HepG2 (cell line): ENCODE data around the gene ABHD1. TPM values are rescaled to one million over a fixed set of nuclear protein-coding genes. Genes with fewer than 3 reads are reported as not detected.

ENCODE experiments used
- ATAC-seq: fragments of 200-7000 bp; cut with Tn5 transposase; 3 replicates; pipeline ENCODE4 v1.9.1; 2020; ENCODE audit warnings: mild to moderate bottlenecking, moderate library complexity
- BruUV-seq: library from RNA; stranded (reverse); fragments of 400-500 nt; replicated peaks from 2 replicates; lab custom pipeline; 2021; lab: Mats Ljungman, UMichigan
- CTCF ChIA-PET: fragments of 300-600 bp; formaldehyde crosslinking; extraction: SDS; loops from one replicate; lab custom pipeline; 2021; ENCODE audit warnings: low total read pairs, inconsistent platforms, low intra/inter-chr PET ratio; lab: Yijun Ruan, JAX
- POLR2A ChIA-PET: fragments of 350-600 bp; sonication (Branson Sonifier 250); formaldehyde crosslinking; loops from one replicate; lab custom pipeline; 2020; ENCODE audit warnings: antibody characterized with exemption, inconsistent platforms; lab: Yijun Ruan, JAX
- DNase-seq: peaks from one replicate; pipeline ENCODE4 v3.0.0-alpha.2; 2015; ENCODE audit warnings: low spot score
- FAIRE-seq: peaks from 3 replicates; lab custom pipeline; 2011; peaks lifted over from hg19 to GRCh38; lab: Jason Lieb, UNC
- H2AFZ ChIP-seq: one replicate; pipeline ENCODE4 v1.6.1; 2011; ENCODE audit warnings: low read length, inconsistent platforms
- H3K27ac ChIP-seq: fragments of 300-600 bp; 3 replicates; pipeline ENCODE4 v1.8.0; 2011; ENCODE audit warnings: mixed run types, mild to moderate bottlenecking, mixed read lengths, low read length, inconsistent platforms; ENCODE audit not compliant: insufficient read depth; ENCODE audit errors: extremely low read length
- H3K27me3 ChIP-seq, 2 experiments: fragments of 200-600 bp in 1 of 2; 2 replicates in 1 of 2; 3 replicates in 1 of 2; pipeline versions ENCODE4 v1.6.0 to v1.8.0; 2011; ENCODE audit warnings: low read length in 2 of 2, mild to moderate bottlenecking in 2 of 2, moderate library complexity in 2 of 2, inconsistent platforms in 1 of 2; ENCODE audit not compliant: insufficient read depth in 2 of 2, control insufficient read depth in 1 of 2
- H3K36me3 ChIP-seq, 2 experiments: fragments of 200-600 bp in 1 of 2; replicated peaks in 1 of 2; 2 replicates in 1 of 2; 3 replicates in 1 of 2; pipeline versions ENCODE4 v1.5.1 to v1.8.0; 2011; ENCODE audit warnings: low read length in 2 of 2, inconsistent platforms in 1 of 2; ENCODE audit not compliant: insufficient read depth in 2 of 2, control insufficient read depth in 1 of 2
- H3K4me1 ChIP-seq: 2 replicates; pipeline ENCODE4 v1.5.1; 2012; ENCODE audit warnings: low read length, inconsistent platforms; ENCODE audit not compliant: insufficient read depth
- H3K4me2 ChIP-seq: 2 replicates; pipeline ENCODE4 v1.6.0; 2011; ENCODE audit warnings: low read depth, low read length, inconsistent platforms
- H3K4me3 ChIP-seq, 3 experiments: fragments of 200-600 bp in 1 of 3; sonication (generic), shearing (Covaris generic) in 1 of 3; replicated peaks in 1 of 3; 2 replicates each; pipeline ENCODE4 v1.5.1; 2011 to 2016; ENCODE audit warnings: low read length in 3 of 3, inconsistent platforms in 2 of 3, low read depth in 2 of 3, mild to moderate bottlenecking in 2 of 3, control low read depth in 1 of 3, mixed read lengths in 1 of 3; ENCODE audit not compliant: insufficient read depth in 1 of 3
- H3K79me2 ChIP-seq: one replicate; pipeline ENCODE4 v1.6.1; 2011; ENCODE audit warnings: low read length, inconsistent platforms; ENCODE audit not compliant: insufficient read depth
- H3K9ac ChIP-seq: 2 replicates; pipeline ENCODE4 v1.6.0; 2011; ENCODE audit warnings: mild to moderate bottlenecking, low read depth, low read length, inconsistent platforms; ENCODE audit not compliant: insufficient read depth
- H3K9me3 ChIP-seq: 2 replicates; pipeline ENCODE4 v1.5.1; 2012; ENCODE audit warnings: mild to moderate bottlenecking, low read length
- H4K20me1 ChIP-seq: 2 replicates; pipeline ENCODE4 v1.6.0; 2011; ENCODE audit warnings: inconsistent platforms, mild to moderate bottlenecking, low read length, moderate library complexity; ENCODE audit not compliant: insufficient read depth
- ATF7-NPFF ChIP-seq: sonication (generic); formaldehyde crosslinking; IDR thresholded peaks from 2 replicates; pipeline ENCODE4 v1.8.1; 2023; ENCODE audit warnings: mild to moderate bottlenecking, low read depth, missing genetic modification reagents, moderate library complexity
- EED ChIP-seq: sonication (generic); formaldehyde crosslinking; IDR thresholded peaks from 2 replicates; pipeline ENCODE4 v1.5.0; 2020; ENCODE audit warnings: mild to moderate bottlenecking, missing genetic modification reagents
- GATAD1 ChIP-seq: IDR thresholded peaks from 2 replicates; pipeline ENCODE4 v1.6.1; 2016; ENCODE audit warnings: missing genetic modification reagents, missing compliant biosample characterization
- KDM5B ChIP-seq: sonication (generic); formaldehyde crosslinking; IDR thresholded peaks from 2 replicates; pipeline ENCODE4 v1.4.0; 2020; ENCODE audit warnings: missing genetic modification reagents, mild to moderate bottlenecking, borderline replicate concordance
- PCBP1 ChIP-seq: fragments of 200-400 bp; formaldehyde crosslinking; IDR thresholded peaks from 2 replicates; pipeline ENCODE4 v1.6.1; 2017; ENCODE audit warnings: mild to moderate bottlenecking, low read depth, low read length, borderline replicate concordance
- TBX3 ChIP-seq: fragments of 450-650 bp; IDR thresholded peaks from 2 replicates; pipeline ENCODE4 v1.6.1; 2017; ENCODE audit warnings: antibody characterized with exemption, mild to moderate bottlenecking, inconsistent platforms, borderline replicate concordance
- TCF12 ChIP-seq, 2 experiments: fragments of 450-650 bp in 1 of 2; sonication (generic) in 1 of 2; formaldehyde crosslinking in 1 of 2; IDR thresholded peaks; 2 replicates each; pipeline versions ENCODE4 v1.6.1 to v1.8.0; 2017 to 2022; ENCODE audit warnings: antibody characterized with exemption in 1 of 2, mild to moderate bottlenecking in 1 of 2, missing genetic modification reagents in 1 of 2, moderate library complexity in 1 of 2
- ZC3H13 ChIP-seq: sonication (generic); formaldehyde crosslinking; IDR thresholded peaks from 2 replicates; pipeline ENCODE4 v1.8.1; 2023; ENCODE audit warnings: mild to moderate bottlenecking, missing genetic modification reagents, moderate library complexity
- ZNF235 ChIP-seq: sonication (generic); formaldehyde crosslinking; IDR thresholded peaks from 2 replicates; pipeline ENCODE4 v1.8.1; 2023; ENCODE audit warnings: mild to moderate bottlenecking, missing genetic modification reagents, borderline replicate concordance
- ZNF709 ChIP-seq: sonication (generic); formaldehyde crosslinking; IDR thresholded peaks from 2 replicates; pipeline ENCODE4 v1.5.0; 2020; ENCODE audit warnings: mild to moderate bottlenecking, missing genetic modification reagents
- WGBS: methylation state at CpG from one replicate; pipeline ENCODE4 v1.1.6; 2017; ENCODE audit warnings: low lambda C conversion rate; 5-methylcytosine and 5-hydroxymethylcytosine counted together
- in situ Hi-C: cut with HindIII; loops from 2 replicates; pipeline ENCODE4 v1.10.0; 2017; ENCODE audit warnings: low pct_unique_long_range_greater_than_20kb; ENCODE audit not compliant: extremely low pct_ligation_motif_present
- intact Hi-C: fragments of 100-400 bp; cut with micrococcal nuclease; formaldehyde crosslinking; loops from one replicate; pipeline ENCODE4 v1.10.0; 2022; ENCODE audit not compliant: unreplicated experiment
- polyA plus RNA-seq, 8 experiments: library from polyadenylated mRNA; depleted of rRNA in 3 of 8; stranded (reverse) in 7 of 8; unstranded in 1 of 8; fragments of >200 nt; fragmentation: Illumina TruSeq in 4 of 8; extraction: Trizol in 4 of 8; gene quantifications; 2 replicates each; pipeline versions ENCODE4 v1.2.1 to v1.2.3, GENCODE V29; 2011 to 2016; ENCODE audit warnings: low read depth in 4 of 8, missing spikeins in 1 of 8, mixed read lengths in 1 of 8; ENCODE audit not compliant: insufficient read depth in 1 of 8
- total RNA-seq, 5 experiments: library from RNA; depleted of rRNA; stranded (reverse); fragments of >200 nt; fragmentation: Illumina TruSeq; extraction: Trizol; gene quantifications; 2 replicates each; pipeline ENCODE4 v1.2.3, GENCODE V29; 2016; ENCODE audit warnings: low read depth in 1 of 5
- TF ChIP-seq, protein P1 (sequence below): sonication (generic); formaldehyde crosslinking; IDR thresholded peaks from 2 replicates; pipeline ENCODE4 v1.4.0; 2020; ENCODE audit warnings: missing genetic modification reagents
- TF ChIP-seq, protein P2 (sequence below): sonication (generic); formaldehyde crosslinking; IDR thresholded peaks from 2 replicates; pipeline ENCODE4 v1.5.0; 2020; ENCODE audit warnings: missing genetic modification reagents
- TF ChIP-seq, protein P3 (sequence below), 2 experiments: sonication (generic) in 1 of 2; formaldehyde crosslinking in 1 of 2; IDR thresholded peaks; 2 replicates each; pipeline versions ENCODE4 v1.4.0 to v1.6.1; 2018 to 2020; ENCODE audit warnings: missing genetic modification reagents in 2 of 2, borderline replicate concordance in 1 of 2, low read depth in 1 of 2, mild to moderate bottlenecking in 1 of 2, missing biosample characterization in 1 of 2

Gene ABHD1
- total and polyA plus RNA-seq, 2 of the 13 experiments (the other 11 are each of a cell fraction or from before 2014, with no cell fraction given): 0.04 to 0.81 TPM

DNA sequence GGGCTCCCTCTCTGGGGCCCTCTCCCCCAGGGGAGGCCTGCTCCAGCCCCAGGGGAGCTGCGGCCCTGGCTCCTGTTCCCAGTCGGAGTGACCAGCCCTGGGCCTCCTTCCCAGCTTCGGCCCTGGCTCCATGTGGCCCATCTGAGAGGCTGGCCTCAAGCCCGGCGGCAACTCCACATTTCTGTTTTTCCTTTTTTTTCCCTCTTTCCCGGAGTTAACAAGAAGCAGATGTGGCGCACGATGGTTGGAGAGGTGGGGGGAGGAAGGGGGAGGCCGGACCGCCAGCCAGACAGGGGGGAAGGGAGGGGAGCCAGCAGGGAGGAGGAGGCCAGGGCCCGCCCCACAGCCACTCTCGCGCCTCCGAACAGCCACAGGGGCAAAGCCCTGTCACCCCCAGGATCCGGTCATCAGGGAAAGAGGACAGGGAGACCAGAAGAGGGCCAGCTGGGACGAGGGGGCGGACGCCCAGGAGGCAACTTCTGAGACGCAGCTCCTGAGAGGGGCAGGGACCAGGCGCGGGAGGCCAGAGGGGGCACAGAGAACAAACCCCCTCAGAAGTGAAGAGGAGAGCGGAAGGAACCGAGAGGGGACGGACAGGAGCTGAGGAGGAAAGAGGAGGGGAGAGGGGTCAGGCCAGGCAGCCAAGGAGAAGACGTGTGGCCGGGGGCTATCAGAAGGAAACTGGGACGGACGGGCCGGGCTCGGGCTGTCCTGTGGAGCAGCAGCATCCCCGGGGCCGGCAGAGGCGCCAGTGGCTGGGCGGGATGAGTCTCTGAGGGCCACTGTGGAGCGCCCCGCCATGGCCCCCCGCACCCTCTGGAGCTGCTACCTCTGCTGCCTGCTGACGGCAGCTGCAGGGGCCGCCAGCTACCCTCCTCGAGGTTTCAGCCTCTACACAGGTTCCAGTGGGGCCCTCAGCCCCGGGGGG is 45.1 kb upstream of the ABHD1 start, which contains the start of gene EMILIN1 (continued):
- TF ChIP-seq PCBP1: 0 out of 2 replicates have a peak, but pooled peaks have one; percentile 74
- TF ChIP-seq, protein P1, sequence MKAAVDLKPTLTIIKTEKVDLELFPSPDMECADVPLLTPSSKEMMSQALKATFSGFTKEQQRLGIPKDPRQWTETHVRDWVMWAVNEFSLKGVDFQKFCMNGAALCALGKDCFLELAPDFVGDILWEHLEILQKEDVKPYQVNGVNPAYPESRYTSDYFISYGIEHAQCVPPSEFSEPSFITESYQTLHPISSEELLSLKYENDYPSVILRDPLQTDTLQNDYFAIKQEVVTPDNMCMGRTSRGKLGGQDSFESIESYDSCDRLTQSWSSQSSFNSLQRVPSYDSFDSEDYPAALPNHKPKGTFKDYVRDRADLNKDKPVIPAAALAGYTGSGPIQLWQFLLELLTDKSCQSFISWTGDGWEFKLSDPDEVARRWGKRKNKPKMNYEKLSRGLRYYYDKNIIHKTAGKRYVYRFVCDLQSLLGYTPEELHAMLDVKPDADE: no peak

DNA sequence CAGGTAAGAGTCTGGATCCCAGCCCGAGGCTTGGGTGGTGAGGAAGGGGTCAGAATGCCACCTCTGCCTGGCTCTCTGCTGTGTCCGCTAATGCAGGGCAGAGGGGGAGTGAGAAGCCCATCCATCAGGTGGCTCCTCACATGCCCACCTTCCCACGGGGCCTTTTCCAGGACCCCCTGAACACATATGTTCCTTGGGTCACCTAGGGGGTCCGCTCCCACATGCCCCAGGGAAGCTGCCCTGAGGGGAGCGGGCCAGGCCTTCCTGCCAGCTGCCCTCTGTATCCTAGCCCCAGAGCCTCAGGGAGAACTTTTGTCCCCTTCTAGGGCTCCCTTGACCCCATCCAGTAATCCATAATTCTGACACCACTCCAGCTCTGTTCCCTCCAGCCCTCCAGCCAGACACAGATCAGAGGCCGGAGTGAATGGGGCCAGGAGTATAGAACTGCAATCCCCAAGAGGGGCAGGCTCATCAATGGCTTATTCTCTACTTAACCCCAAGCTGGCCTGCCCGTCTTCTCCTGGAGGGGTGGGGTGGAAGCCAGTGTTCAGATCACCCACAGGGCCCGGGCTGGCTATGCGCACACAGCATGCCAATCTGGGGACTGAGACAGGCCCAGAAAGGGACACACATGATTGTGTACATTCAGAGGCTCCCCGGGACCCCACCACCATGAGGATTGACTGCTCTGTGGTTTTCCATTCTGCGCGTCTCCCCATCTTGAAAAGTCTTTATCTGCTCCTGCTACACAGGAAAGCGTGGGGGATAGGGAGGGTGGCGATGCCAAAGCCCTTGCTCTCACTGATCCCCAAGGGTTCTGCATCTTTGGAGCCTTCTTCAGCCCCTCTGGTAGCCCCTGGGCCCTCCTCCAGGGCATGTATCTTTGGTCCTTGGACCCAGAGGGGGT is 44.1 kb upstream of the ABHD1 start:
- DNase-seq (no peak), FAIRE-seq (no peak), ATAC-seq (peak; percentile 6)
- H3K79me2 ChIP-seq: no peaks in the 10 kb centered on the region
- H3K27ac ChIP-seq: peak overlapping the region; percentile 32
- WGBS: 64% methylated on average over 11 of the region's 14 CpGs
- no peaks in the 10 kb centered on the region for H3K9me3 ChIP-seq
- H3K4me3 ChIP-seq: peak overlapping the region; percentile 43 to 65 (median 57); a peak in 5 of 6 replicates
- ChIA-PET POLR2A (interaction anchor here (1.9 to 9.2 kb wide), 4 partner anchors 7 to 27 kb away, joined by 7 to 106 read pairs (median 60); partner anchors contain the start of genes AGBL5 and OST4), CTCF (no interaction called here)
- intact Hi-C loops: loop anchor here (2.0 to 10.0 kb wide), 2 partner anchors 29 to 45 kb away; partner anchors contain the start of genes AGBL5 and TMEM214
- H3K4me1 ChIP-seq: peaks cover 85% of the 10 kb centered on the region
- no peaks in the 10 kb centered on the region for H3K36me3 ChIP-seq
- peak overlapping the region; percentile 72 for H3K4me2 ChIP-seq
- in situ Hi-C loops: no loop called here
- H3K27me3 ChIP-seq: peaks cover 0 to 8% of the 10 kb centered on the region in 2 experiments; a peak in 1 of 5 replicates
- BruUV-seq: no TSS peak
- no peak overlapping the region for H2AFZ ChIP-seq
- H4K20me1 ChIP-seq: no peaks in the 10 kb centered on the region
- H3K9ac ChIP-seq: peak overlapping the region; percentile 52
- TF ChIP-seq GATAD1 (CRISPR knock-in tag) (no peak), ZNF235 (CRISPR knock-in tag) (0 out of 2 replicates have a peak, but pooled peaks have one; percentile 69), KDM5B (peak; percentile 41; the same call in 1 of the 2 replicates), ZNF709 (CRISPR knock-in tag) (peak; percentile 44; the same call in 1 of the 2 replicates), EED (peak; percentile 4; the same call in 1 of the 2 replicates), ATF7-NPFF (CRISPR knock-in tag) (0 out of 2 replicates have a peak, but pooled peaks have one; percentile 25), ZC3H13 (no peak), TBX3 (no peak), TCF12 (IDR thresholded peaks at IDR 0.05) (no peak), TCF12 (CRISPR knock-in tag; IDR thresholded peaks at IDR 0.05) (0 out of 2 replicates have a peak, but pooled peaks have one; percentile 37)
- TF ChIP-seq, protein P2, sequence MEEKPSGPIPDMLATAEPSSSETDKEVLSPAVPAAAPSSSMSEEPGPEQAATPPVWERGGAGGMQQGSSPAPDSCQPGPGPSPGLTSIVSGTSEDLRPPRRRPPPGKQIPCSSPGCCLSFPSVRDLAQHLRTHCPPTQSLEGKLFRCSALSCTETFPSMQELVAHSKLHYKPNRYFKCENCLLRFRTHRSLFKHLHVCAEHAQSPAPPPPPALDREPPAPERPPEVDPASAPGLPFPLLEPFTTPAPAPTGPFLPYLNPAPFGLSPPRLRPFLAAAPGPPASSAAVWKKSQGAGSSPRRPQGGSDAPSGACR (CRISPR knock-in tag): no peak
- TF ChIP-seq, protein P3, sequence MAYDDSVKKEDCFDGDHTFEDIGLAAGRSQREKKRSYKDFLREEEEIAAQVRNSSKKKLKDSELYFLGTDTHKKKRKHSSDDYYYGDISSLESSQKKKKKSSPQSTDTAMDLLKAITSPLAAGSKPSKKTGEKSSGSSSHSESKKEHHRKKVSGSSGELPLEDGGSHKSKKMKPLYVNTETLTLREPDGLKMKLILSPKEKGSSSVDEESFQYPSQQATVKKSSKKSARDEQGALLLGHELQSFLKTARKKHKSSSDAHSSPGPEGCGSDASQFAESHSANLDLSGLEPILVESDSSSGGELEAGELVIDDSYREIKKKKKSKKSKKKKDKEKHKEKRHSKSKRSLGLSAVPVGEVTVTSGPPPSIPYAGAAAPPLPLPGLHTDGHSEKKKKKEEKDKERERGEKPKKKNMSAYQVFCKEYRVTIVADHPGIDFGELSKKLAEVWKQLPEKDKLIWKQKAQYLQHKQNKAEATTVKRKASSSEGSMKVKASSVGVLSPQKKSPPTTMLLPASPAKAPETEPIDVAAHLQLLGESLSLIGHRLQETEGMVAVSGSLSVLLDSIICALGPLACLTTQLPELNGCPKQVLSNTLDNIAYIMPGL (CRISPR knock-in tag; IDR thresholded peaks at IDR 0.05; ENCODE audit: borderline replicate concordance in 1 of 2, low read depth in 1 of 2): 0 out of 4 replicates have a peak, but pooled peaks of 1 of the 2 experiments have one; percentile 28
